ENCODE measurements around the gene ZCCHC24.
"Not testable (repeated sequence)": the region's sequence is repeated elsewhere in the genome, so short reads cannot be mapped to it uniquely, and the experiment has no call there.

ZCCHC24 gene

DNA sequence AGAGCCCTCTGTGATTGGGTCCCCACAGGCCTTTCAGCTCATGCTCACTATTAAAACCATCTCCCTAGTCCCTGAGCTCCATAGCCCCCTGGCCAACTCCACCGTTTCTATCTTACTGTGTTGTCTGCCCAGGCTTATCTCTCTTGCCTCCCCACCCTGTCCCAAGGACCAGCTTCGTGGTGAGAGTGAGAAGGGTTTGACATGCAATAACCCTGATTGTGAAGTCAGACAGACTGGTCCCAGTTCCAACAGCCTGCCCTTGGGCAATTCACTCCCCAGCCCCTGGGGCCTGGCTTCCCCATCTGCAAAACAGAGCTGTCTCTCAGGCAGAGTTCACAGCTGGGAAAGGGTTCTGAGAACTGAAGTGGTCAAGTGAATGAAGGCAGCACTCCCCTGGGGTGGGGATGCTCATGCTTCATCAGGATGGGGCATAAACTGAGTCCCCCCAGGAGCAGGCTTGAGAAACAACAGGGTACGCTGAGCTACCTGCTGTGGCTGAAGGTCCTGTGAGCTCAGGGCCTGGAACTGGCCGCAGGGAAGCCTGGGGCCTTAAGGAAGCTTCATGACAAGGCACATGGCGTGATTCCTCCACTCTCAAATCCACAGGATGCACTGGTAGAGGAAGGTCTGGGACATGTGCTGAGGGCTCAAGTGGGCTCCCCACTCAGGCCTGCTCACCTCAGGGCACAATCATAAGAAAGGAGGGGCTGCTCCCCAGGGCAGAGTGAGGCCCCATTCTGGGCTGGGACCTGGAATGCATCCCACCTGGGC lies 100.0 kb downstream of the ZCCHC24 start:
- DNase-seq (ENCODE audit: low spot score): no peak

DNA sequence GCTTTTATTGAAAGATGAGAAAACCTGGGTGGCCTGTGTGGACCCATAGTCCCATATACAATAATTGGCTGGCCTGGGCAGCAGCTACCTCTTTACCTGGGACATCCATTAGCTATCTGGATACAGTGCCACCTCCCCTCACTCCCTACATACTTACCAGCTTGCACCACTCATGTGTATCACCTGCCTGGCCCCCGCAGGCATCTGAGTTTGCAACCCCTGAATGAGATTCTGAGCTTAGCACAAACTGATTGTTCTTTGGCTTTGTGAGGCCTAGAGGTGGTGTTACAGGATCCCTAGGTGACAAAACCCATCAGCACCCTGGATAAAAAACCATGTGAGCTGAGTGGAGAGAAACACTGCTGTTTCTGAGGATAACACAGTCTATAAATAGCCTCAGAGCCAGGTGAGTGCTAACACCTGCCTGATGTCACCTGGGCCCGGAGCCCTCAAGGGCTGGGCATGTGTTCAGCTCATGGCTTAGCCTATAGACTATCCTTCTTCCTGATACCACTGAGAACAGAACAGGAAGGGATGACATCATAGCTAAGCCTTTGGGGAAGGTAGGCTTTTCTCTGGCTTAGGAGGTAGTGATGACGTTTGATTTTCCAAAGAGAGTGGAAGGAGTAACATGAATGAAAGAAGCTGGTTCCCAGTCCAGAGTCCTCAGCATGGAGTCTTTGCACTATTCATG lies 100.8 kb downstream of the ZCCHC24 start:
- no peak for DNase-seq (ENCODE audit: low spot score)

DNA sequence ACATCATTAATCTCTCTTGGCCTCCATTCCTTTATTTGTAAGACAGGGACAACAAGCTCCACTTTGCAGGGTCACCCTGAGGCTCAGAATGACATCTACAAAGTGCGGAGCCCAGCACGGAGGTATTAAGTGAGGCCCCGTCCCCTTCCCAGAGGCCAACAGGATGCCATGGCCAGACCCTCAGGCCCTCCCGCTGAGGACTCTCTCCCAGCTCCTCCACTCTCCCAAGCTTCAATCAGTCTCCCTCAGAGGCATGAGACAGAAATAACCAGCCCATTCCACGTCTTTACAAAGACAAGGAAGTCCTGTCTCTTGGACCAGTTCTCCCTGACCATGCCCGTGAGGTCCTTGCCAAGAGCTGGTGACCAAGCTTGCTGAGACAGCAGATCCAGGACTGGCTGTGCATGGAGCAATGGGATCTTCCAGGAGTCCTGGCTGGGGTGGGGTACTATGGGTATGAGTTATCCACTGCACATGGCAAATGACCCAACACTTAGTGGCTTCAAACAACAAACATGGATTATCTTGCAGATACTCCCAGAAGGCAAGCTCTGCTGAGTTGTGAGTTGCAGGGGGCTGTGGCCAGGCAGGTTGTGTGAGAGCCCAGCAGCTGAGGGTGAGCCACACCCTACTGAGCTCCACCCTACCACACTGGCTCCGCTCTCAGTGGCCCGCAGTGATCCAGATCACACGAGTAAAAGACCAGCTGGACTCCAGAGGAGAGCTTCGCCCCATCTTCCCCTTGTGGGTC lies 102.4 kb downstream of the ZCCHC24 start:
- peak; percentile 54 for DNase-seq (ENCODE audit: low spot score)

DNA sequence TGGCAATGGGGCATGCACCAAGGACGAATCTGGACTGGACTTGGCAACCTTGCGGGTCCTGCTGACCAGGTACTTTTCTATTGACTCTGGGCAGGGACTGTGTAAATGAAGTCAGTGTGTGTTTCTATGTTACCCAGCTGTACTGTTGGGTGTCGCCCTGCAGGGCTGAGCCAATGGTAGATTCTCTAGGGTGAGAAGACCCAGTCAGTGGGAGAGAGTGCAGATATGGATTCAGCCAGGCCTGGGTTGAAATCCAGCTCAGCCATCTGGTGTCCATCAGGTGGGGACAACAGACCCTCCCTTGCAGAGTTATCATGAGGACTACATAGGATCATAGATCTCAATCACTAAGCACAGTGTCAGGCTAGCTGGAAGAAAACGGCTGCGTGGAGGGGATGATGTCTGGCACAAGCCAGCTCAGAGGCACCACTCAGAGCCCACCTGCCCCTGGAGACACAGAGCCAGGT lies 103.1 kb downstream of the ZCCHC24 start:
- no peak for DNase-seq (ENCODE audit: low spot score)

DNA sequence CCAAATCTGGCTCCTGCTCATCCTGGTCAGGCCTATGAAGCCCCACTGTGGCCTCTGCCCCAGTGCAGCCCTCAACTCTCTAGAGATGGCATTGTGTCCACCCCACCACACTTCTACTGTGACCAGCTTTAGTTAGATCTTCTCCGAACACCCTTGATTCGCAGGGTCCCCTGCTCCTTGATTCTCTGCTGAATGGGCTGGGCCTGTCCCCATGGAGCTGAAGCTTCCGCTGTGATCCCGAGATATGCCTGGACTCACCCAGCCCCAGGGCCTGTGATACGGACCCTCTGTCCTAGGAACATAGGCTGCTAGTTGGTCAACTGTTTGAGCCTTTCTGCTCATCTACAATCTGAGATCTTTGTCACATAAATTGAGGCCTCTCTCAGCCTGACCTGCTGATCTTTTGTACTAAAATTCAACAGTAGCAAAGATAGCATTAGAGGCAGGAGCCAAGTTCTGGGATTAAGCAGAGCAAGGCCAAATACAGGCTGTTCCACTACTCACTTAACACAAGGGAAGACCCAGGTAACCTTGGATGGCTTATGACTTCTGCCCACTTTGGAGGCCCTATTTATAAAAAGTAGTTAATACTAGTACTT lies 104.7 kb downstream of the ZCCHC24 start:
- DNase-seq (ENCODE audit: low spot score): no peak

DNA sequence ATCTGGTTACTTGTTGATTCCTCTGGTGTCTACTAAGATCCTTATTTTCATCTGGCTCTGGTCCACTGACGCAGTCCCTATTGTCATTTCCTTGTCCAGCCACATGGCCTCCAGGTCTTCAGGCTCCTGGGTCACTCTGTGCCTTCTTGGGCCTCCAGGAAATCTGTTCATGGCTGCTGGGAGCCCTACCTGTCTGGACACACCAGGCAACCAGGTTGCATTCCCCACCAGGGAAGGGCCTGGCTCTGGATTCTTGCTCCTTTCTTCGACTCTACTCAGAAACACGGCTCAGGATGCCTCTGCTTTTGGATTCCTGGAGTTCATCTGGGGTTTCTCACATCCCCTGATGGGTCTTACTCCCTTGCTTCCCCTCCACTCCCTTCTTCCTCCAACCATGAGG lies 106.2 kb downstream of the ZCCHC24 start:
- DNase-seq (ENCODE audit: low spot score): no peak

DNA sequence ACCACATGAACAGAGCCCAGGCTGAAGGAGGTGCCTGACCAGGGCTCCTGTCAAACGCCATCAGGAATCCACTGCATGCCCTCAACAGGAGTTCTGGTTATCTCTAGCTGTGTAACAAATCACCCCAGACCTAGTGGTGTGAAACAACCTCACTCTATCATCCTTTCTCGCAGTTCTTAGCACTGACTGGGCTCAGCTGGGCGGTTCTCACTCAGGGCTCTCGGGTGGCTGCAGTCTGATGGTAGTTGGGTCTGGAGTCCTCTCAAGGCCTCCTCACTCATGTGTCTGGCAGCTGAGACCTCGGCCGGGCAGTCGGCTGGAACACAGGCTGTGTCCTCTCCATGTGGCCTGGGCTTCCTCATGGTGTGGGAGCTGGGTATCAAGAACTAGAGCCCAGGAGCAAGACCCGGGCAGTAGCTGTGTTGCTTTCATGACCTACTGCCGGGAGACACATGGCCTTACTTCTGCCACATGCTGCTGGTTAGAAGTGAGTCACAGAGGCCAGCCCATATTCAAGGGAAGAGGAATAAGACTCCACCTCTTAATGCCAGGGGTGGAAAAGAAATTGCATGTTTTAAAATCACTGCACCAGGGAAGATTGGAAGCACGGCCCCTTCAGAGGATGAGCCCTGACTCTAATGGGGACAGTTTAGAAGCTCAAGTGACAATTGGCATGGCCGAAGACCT lies 107.5 kb downstream of the ZCCHC24 start:
- not testable (repeated sequence) for DNase-seq (ENCODE audit: low spot score)

DNA sequence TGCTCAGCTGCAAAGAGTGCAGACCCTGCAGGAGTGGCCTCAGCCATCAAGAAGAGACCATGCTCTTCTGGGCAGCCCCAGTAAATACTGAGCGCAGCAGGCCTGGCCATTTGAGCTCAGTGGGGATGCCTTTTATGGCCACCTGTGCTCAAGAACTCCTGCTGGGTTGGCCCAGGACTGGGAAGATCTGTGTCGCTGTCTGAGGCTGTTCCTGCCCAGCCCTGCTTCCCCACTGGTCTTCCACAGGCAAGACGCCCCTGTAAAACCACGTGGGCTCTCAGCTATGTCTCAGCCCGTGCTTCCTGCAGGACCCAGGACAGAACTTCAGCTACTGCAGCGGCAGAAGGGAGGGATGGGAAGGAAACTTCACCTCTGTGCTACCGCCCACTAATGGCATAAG lies 108.7 kb downstream of the ZCCHC24 start:
- DNase-seq (ENCODE audit: low spot score): no peak

DNA sequence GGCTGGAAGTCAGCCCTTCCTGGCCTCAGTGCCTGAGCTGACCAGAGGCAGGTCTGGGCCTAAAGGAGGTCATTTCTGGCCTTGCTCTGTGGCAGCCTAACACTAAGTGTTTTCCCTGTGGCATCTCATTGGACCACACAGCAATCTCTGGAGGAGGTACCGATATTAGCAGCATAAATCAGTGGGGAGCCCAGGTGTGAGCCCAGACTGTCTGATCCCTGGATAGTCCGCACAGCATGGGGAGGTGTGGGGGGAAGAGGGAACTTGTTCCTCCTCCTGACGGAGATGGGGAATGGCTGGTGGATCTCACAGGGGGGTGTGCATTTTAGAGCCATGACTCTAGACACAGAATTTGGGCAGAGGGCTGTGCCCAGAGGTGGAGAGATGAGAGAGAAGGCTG lies 109.1 kb downstream of the ZCCHC24 start:
- no peak for DNase-seq (ENCODE audit: low spot score)

DNA sequence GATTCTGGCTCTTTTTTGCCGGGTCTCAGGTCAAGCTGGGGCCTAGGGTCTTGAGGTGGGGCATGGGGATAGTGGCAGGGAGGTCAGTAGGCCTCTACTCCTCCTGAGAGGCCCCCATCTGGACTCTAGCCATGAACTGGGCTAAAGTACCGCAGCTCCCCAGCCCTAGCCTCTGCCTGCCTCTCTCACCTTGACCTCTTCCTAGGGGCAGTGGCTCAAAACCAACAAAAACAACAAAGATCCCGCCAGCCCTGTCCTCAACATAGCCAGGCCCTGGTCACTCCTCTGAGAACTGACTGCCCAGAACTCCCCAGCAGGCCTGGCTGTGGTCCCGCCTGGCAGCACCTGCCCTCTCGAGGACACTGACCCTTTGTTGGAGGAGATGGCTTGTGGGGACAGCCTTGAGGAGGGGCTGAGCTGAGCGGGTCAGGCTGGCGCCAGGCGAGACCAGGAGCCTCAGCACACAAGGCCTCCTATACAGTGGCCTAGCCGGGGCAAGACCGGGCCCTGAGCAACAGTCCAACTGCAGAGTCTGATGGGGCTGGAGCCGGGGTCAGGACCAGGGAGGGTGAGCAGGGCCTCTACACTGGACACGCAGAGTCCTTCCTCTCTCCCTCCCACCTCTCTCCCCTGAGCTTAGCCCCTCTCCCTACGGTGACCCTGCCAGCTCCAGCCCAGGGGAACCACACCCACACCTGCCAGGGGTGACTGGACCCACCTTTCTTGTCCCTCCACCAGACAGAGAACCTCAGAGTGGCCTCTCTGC lies 109.8 kb downstream of the ZCCHC24 start:
- no peak for DNase-seq (ENCODE audit: low spot score)

DNA sequence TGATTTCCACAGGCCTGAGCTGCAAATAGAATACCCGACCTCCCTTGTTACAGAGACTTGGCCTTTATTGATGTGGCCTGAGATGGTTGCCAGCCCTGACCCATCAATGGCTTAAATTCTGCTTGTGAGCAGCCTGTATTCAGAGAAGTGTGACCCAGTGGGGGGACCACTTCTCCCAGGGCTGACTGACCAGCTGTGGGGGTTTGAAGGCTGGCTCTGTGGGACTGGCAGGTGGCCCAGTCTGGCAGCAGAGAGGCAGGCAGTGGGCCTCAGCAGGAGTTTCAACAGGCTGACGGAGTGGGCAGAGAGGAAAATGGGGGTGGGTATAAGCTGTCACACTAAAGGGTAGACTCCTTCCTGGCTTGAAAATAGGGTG lies 110.3 kb downstream of the ZCCHC24 start:
- DNase-seq (ENCODE audit: low spot score): no peak

DNA sequence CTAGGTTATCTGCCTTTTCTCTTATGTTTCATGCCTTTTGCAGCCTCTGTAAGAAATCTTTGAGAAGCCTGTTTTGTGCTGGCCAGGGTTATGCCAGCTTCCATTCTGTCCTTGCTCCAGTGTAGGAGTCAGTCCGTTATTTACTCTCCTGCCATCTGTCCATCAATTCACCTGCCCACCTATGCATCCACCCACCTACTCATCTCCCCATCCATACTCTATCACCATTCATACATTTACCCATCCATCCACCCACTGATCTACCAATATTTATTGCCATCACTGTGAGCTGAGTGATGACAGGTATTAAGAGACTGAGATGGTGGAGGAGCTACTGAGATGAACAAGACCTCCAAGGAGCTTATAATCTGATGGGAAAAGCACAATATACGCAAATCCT lies 110.9 kb downstream of the ZCCHC24 start:
- DNase-seq (ENCODE audit: low spot score): no peak

DNA sequence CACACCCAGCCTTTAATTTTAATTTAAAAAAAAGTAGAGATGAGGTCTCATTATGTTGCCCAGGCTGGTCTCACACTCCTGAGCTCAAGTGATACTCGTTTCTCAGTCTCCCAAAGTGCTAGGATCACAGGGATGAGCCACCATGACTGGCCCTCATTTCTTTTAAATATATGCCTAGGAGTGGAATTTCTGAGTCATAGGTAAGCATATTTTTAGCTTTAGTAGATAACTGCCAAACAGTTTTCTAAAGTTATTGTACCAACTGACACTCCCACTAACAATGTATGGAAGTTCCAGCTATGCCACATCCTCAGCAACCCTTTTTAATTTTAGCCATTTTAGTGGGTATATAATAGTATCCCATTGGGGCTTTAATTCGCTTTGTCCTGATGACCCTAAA lies 111.9 kb downstream of the ZCCHC24 start:
- DNase-seq (ENCODE audit: low spot score): no peak

DNA sequence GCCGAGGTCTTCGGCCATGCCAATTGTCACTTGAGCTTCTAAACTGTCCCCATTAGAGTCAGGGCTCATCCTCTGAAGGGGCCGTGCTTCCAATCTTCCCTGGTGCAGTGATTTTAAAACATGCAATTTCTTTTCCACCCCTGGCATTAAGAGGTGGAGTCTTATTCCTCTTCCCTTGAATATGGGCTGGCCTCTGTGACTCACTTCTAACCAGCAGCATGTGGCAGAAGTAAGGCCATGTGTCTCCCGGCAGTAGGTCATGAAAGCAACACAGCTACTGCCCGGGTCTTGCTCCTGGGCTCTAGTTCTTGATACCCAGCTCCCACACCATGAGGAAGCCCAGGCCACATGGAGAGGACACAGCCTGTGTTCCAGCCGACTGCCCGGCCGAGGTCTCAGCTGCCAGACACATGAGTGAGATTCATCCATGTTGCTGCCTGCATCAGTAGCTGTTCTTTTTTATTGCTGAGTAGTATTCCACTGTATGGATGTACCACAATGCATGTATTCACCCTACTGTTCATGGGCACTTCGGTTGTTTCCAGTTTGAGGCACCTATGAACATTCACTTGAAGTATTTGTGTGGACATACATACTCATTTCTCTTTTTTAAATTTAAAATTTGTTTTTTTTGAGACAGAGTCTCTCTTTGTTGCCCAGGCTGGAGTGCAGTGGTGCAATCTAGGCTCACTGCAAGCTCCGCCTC lies 112.7 kb downstream of the ZCCHC24 start:
- not testable (repeated sequence) for DNase-seq (ENCODE audit: low spot score)

Measured in AG08395 (cell line).